Neural progenitor cell (in vitro differentiated cells): ENCODE results near the gene NFU1.

ENCODE experiments used
- EZH2 ChIP-seq: fragments of 200-600 bp; sonication (generic); IDR thresholded peaks from 2 replicates; pipeline ENCODE4 v1.6.1; 2017; ENCODE audit warnings: antibody characterized with exemption, mild to moderate bottlenecking, moderate library complexity
- EZH2phosphoT487 ChIP-seq: fragments of 200-600 bp; sonication (generic); IDR thresholded peaks from 2 replicates; pipeline ENCODE4 v1.6.1; 2017; ENCODE audit warnings: antibody characterized with exemption
- TF ChIP-seq, protein P1 (sequence below): fragments of 200-600 bp; sonication (generic); IDR thresholded peaks from 2 replicates; pipeline ENCODE4 v1.5.1; 2017; ENCODE audit warnings: antibody characterized with exemption, mild to moderate bottlenecking

- TF ChIP-seq, protein P1, sequence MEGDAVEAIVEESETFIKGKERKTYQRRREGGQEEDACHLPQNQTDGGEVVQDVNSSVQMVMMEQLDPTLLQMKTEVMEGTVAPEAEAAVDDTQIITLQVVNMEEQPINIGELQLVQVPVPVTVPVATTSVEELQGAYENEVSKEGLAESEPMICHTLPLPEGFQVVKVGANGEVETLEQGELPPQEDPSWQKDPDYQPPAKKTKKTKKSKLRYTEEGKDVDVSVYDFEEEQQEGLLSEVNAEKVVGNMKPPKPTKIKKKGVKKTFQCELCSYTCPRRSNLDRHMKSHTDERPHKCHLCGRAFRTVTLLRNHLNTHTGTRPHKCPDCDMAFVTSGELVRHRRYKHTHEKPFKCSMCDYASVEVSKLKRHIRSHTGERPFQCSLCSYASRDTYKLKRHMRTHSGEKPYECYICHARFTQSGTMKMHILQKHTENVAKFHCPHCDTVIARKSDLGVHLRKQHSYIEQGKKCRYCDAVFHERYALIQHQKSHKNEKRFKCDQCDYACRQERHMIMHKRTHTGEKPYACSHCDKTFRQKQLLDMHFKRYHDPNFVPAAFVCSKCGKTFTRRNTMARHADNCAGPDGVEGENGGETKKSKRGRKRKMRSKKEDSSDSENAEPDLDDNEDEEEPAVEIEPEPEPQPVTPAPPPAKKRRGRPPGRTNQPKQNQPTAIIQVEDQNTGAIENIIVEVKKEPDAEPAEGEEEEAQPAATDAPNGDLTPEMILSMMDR, result no peak
- no peak for TF ChIP-seq EZH2phosphoT487
- TF ChIP-seq EZH2, result no peak
Observed at GRCh38 chr2:69466728-69467127, 29.5 kb upstream of the NFU1 start.
